ENCODE results near the gene MBTD1. TPM values are rescaled to one million over a fixed set of nuclear protein-coding genes. Genes with fewer than 3 reads are reported as not detected.
"Not testable (repeated sequence)": the region's sequence is repeated elsewhere in the genome, so short reads cannot be mapped to it uniquely, and the experiment has no call there.

MBTD1 gene
- polyA plus RNA-seq, 2 of the 4 experiments (the other 2 are of a cell fraction), result 8.1 to 13.4 TPM

- DNase-seq (ENCODE audit: low read depth in 1 of 2, low spot score in 1 of 2) (no peak), FAIRE-seq (peak; percentile 39), ATAC-seq (peak in 1 of 2 experiments; percentile 32; a peak in 1 of 6 replicates)
- Histone ChIP-seq H3K27ac (no peak overlapping the region), H3K4me3 (no peak overlapping the region), H3K4me2 (no peak overlapping the region), H3K4me1 (no peaks in the 10 kb centered on the region), H3K9me3 (no peaks in the 10 kb centered on the region)
- CTCF ChIA-PET, result interaction anchor here (0.9 to 1.6 kb wide), 2 partner anchors 9 to 15 kb away, joined by 3 to 4 read pairs; partner anchors contain the start of gene NME2
- no peak for TF ChIP-seq RCOR1 (IDR thresholded peaks at IDR 0.05; ENCODE audit: low read depth, low read length)
- 86% methylated on average over 5 of the region's 5 CpGs for WGBS (ENCODE audit: missing lambda C conversion rate)
- POLR2A ChIA-PET, result interaction anchor here (0.7 kb wide), 1 partner anchor 81 kb away, joined by 8 read pairs; no protein-coding TSS in a partner anchor
Measured at GRCh38 chr17:51180486-51180885, 79.4 kb downstream of the MBTD1 start.

- H3K27ac ChIP-seq; H3K4me2 ChIP-seq; H3K4me3 ChIP-seq; H3K9me3 ChIP-seq; DNase-seq (ENCODE audit: low read depth in 1 of 2, low spot score in 1 of 2); FAIRE-seq; CTCF ChIA-PET; ATAC-seq: not testable (repeated sequence)
- WGBS (ENCODE audit: missing lambda C conversion rate), result 94% methylated on average over 9 of the region's 9 CpGs
- 0 out of 2 replicates have a peak, but pooled peaks have one; percentile 5 for TF ChIP-seq REST (IDR thresholded peaks at IDR 0.05)
- POLR2A ChIA-PET, result interaction anchor here (0.6 kb wide), 1 partner anchor 28 kb away, joined by 3 read pairs; no protein-coding TSS in a partner anchor
- peaks cover 15% of the 10 kb centered on the region for H3K4me1 ChIP-seq
Measured at GRCh38 chr17:51172030-51172429, 87.8 kb downstream of the MBTD1 start.

GRCh38 chr17:51170736-51171135, 89.1 kb downstream of the MBTD1 start:
- ATAC-seq, result no peak
- TF ChIP-seq JUNB (IDR thresholded peaks at IDR 0.05), result no peak
- no peak for TF ChIP-seq E2F6 (IDR thresholded peaks at IDR 0.05; ENCODE audit: borderline replicate concordance, low read depth)
- no peak for TF ChIP-seq RCOR1 (IDR thresholded peaks at IDR 0.05; ENCODE audit: low read depth, low read length)
- TF ChIP-seq KDM5A (IDR thresholded peaks at IDR 0.05), result no peak
- no peak for TF ChIP-seq TP53 (CRISPR knock-in tag; IDR thresholded peaks at IDR 0.05)
- TF ChIP-seq MAZ (IDR thresholded peaks at IDR 0.05; ENCODE audit: borderline replicate concordance, low read depth, low read length), result no peak
- no peak for TF ChIP-seq JUN (IDR thresholded peaks at IDR 0.05)
- TF ChIP-seq GATA3 (IDR thresholded peaks at IDR 0.05; ENCODE audit: borderline replicate concordance), result no peak
- TF ChIP-seq FOSL2 (IDR thresholded peaks at IDR 0.05), result no peak
- no peak for TF ChIP-seq FOSL2 (CRISPR knock-in tag; IDR thresholded peaks at IDR 0.05)
- TF ChIP-seq EHMT2 (IDR thresholded peaks at IDR 0.05; ENCODE audit: low read depth), result no peak
- no peak for TF ChIP-seq HDAC2 (IDR thresholded peaks at IDR 0.05)
- TF ChIP-seq SREBF2 (IDR thresholded peaks at IDR 0.05), result no peak
- TF ChIP-seq ZSCAN20 (CRISPR knock-in tag; IDR thresholded peaks at IDR 0.05), result no peak
- TF ChIP-seq POLR2A (IDR thresholded peaks at IDR 0.05; ENCODE audit: low read length), result no peak
- no peak for TF ChIP-seq MYC (IDR thresholded peaks at IDR 0.05; ENCODE audit: borderline replicate concordance, low read length)
- no peak for TF ChIP-seq CHD4 (IDR thresholded peaks at IDR 0.05; ENCODE audit: borderline replicate concordance)
- TF ChIP-seq SMC3 (IDR thresholded peaks at IDR 0.05), result no peak
- TF ChIP-seq FOSB (CRISPR knock-in tag; IDR thresholded peaks at IDR 0.05), result no peak
- H3K4me1 ChIP-seq, result peaks cover 15% of the 10 kb centered on the region
- FAIRE-seq, result no peak
- DNase-seq (ENCODE audit: low read depth in 1 of 2, low spot score in 1 of 2), result no peak
- 86% methylated on average over 2 of the region's 2 CpGs for WGBS (ENCODE audit: missing lambda C conversion rate)
- H3K9me3 ChIP-seq, result no peaks in the 10 kb centered on the region
- POLR2A ChIA-PET, result interaction anchor here (0.6 kb wide), 1 partner anchor 54 kb away, joined by 3 read pairs; no protein-coding TSS in a partner anchor
- H3K4me3 ChIP-seq, result no peak overlapping the region
- H3K27ac ChIP-seq, result no peak overlapping the region
- CTCF ChIA-PET, result interaction anchor here (0.8 to 1.7 kb wide), 6 partner anchors 9 to 329 kb away, joined by 3 to 5 read pairs (median 3); no protein-coding TSS in a partner anchor
- no peak overlapping the region for H3K4me2 ChIP-seq
